22Rv1 (cell line): ENCODE measurements around the gene NOVA2.

ENCODE experiments used
- ZFX ChIP-seq: fragments of 450-650 bp; IDR thresholded peaks from 2 replicates; pipeline ENCODE4 v1.6.1; 2017; ENCODE audit warnings: antibody characterized with exemption, borderline replicate concordance
- TF ChIP-seq, protein P1 (sequence below): fragments of 450-650 bp; IDR thresholded peaks from 2 replicates; pipeline ENCODE4 v1.5.1; 2017; ENCODE audit warnings: mild to moderate bottlenecking

DNA sequence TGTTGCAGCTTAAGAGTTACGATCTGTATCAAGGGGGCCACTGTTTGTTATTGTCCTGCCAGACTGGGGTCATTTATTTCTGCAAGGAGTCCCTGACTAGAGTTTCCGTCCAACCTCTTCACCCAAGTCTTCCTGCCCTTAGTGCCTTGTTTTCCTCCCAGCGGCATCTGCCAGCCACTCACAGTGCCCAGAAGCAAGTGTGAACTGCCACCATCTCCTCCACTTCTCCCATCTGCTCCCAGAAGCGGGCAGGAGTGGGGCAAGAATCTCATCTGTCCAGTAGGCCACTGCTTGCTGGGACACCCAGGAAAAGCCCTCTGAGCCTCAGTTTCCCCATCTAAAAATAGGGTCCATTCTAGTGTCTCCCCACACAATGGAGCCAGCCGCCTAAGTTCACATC lies 4.0 kb downstream of the NOVA2 start:
- TF ChIP-seq, protein P1, sequence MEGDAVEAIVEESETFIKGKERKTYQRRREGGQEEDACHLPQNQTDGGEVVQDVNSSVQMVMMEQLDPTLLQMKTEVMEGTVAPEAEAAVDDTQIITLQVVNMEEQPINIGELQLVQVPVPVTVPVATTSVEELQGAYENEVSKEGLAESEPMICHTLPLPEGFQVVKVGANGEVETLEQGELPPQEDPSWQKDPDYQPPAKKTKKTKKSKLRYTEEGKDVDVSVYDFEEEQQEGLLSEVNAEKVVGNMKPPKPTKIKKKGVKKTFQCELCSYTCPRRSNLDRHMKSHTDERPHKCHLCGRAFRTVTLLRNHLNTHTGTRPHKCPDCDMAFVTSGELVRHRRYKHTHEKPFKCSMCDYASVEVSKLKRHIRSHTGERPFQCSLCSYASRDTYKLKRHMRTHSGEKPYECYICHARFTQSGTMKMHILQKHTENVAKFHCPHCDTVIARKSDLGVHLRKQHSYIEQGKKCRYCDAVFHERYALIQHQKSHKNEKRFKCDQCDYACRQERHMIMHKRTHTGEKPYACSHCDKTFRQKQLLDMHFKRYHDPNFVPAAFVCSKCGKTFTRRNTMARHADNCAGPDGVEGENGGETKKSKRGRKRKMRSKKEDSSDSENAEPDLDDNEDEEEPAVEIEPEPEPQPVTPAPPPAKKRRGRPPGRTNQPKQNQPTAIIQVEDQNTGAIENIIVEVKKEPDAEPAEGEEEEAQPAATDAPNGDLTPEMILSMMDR = no peak
- no peak for TF ChIP-seq ZFX
